ENCODE data around the gene CUL3.

The CUL3 gene

DNA sequence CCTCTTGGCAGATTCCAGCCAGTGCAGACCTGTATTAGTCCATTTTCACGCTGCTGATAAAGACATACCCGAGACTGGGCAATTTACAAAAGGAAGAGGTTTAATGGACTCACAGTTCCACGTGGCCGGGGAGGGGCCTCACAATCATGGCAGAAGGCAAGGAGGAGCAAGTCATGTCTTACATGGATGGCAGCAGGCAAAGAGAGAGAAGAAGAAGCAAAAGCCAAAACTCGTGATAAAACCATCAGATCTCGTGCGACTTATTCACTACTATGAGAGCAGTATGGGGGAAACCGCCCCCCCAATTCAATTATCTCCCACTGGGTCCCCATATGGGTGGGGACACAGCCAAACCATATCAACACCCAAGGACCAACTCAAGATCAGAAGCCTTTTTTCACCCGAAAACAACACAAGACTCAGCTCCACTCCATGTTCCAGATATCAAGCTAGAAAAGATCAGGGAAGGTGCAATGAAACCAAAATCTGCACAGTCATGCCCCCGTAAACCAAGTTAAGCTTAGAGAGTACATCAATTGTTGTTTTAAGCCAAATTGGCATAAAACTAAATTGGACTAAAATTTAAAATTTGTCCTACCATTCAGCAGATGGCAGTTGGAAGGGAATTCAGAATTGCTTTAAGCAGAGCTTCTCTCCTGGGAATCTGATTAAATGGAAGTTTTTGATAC is 127.6 kb downstream of the CUL3 start:
- TF ChIP-seq ZNF70 (CRISPR knock-in tag; IDR thresholded peaks at IDR 0.05) = no peak
- no peak for TF ChIP-seq ESRRG (CRISPR knock-in tag; IDR thresholded peaks at IDR 0.05)
- TF ChIP-seq ZFP3 (CRISPR knock-in tag; IDR thresholded peaks at IDR 0.05) = no peak
- TF ChIP-seq ZNF565 (CRISPR knock-in tag; conservative IDR thresholded peaks at IDR 0.05; ENCODE audit: low read depth) = no peak
- TF ChIP-seq PPARA (CRISPR knock-in tag; IDR thresholded peaks at IDR 0.05; ENCODE audit: borderline replicate concordance) = no peak
- no peak for TF ChIP-seq TCF4 (CRISPR knock-in tag; IDR thresholded peaks at IDR 0.05; ENCODE audit: borderline replicate concordance)
- TF ChIP-seq, protein P1, sequence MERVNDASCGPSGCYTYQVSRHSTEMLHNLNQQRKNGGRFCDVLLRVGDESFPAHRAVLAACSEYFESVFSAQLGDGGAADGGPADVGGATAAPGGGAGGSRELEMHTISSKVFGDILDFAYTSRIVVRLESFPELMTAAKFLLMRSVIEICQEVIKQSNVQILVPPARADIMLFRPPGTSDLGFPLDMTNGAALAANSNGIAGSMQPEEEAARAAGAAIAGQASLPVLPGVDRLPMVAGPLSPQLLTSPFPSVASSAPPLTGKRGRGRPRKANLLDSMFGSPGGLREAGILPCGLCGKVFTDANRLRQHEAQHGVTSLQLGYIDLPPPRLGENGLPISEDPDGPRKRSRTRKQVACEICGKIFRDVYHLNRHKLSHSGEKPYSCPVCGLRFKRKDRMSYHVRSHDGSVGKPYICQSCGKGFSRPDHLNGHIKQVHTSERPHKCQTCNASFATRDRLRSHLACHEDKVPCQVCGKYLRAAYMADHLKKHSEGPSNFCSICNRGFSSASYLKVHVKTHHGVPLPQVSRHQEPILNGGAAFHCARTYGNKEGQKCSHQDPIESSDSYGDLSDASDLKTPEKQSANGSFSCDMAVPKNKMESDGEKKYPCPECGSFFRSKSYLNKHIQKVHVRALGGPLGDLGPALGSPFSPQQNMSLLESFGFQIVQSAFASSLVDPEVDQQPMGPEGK (CRISPR knock-in tag; IDR thresholded peaks at IDR 0.05; ENCODE audit: borderline replicate concordance) = no peak
- TF ChIP-seq RARB (CRISPR knock-in tag; IDR thresholded peaks at IDR 0.05) = no peak
- ATAC-seq = no peak

DNA sequence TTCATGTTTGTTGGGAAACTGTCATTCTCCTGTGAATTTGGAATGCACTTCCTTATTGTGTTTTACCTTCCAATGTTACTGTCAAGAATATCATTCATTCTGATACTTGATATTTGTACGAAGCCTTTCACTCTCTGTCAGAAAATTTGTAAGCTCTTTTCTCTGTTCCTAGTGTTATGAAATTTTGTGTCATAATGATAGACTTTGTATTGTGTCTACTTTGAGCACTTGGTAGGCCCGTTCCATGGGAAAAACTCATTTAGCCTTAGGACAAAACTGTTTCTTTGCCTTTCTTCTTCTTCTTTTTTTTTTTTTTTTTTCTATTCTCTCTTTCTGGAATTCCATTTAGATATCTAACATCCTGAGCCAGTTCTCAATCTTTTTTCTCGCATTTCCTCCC is 131.3 kb downstream of the CUL3 start:
- no peak for ATAC-seq
- TF ChIP-seq BACH2 (CRISPR knock-in tag; IDR thresholded peaks at IDR 0.05; ENCODE audit: borderline replicate concordance) (no peak), CREB5 (CRISPR knock-in tag; IDR thresholded peaks at IDR 0.05; ENCODE audit: low read depth) (no peak), ZNF70 (CRISPR knock-in tag; IDR thresholded peaks at IDR 0.05) (no peak), ESRRG (CRISPR knock-in tag; IDR thresholded peaks at IDR 0.05) (no peak), OSR1 (CRISPR knock-in tag; IDR thresholded peaks at IDR 0.05) (no peak), SNAI2 (CRISPR knock-in tag; IDR thresholded peaks at IDR 0.05) (no peak), TSHZ2 (CRISPR knock-in tag; IDR thresholded peaks at IDR 0.05) (no peak), ZNF565 (CRISPR knock-in tag; conservative IDR thresholded peaks at IDR 0.05; ENCODE audit: low read depth) (no peak), ZFP3 (CRISPR knock-in tag; IDR thresholded peaks at IDR 0.05) (no peak), CSDC2 (CRISPR knock-in tag; IDR thresholded peaks at IDR 0.05) (no peak), ARNTL (CRISPR knock-in tag; IDR thresholded peaks at IDR 0.05; ENCODE audit: borderline replicate concordance, low read depth) (no peak), ZNF8 (CRISPR knock-in tag; IDR thresholded peaks at IDR 0.05) (no peak), ZFP30 (CRISPR knock-in tag; IDR thresholded peaks at IDR 0.05) (no peak), PPARA (CRISPR knock-in tag; IDR thresholded peaks at IDR 0.05; ENCODE audit: borderline replicate concordance) (no peak), CSRNP3 (CRISPR knock-in tag; IDR thresholded peaks at IDR 0.05) (no peak)
- TF ChIP-seq, protein P2, sequence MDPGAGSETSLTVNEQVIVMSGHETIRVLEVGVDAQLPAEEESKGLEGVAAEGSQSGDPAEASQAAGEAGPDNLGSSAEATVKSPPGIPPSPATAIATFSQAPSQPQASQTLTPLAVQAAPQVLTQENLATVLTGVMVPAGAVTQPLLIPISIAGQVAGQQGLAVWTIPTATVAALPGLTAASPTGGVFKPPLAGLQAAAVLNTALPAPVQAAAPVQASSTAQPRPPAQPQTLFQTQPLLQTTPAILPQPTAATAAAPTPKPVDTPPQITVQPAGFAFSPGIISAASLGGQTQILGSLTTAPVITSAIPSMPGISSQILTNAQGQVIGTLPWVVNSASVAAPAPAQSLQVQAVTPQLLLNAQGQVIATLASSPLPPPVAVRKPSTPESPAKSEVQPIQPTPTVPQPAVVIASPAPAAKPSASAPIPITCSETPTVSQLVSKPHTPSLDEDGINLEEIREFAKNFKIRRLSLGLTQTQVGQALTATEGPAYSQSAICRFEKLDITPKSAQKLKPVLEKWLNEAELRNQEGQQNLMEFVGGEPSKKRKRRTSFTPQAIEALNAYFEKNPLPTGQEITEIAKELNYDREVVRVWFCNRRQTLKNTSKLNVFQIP (CRISPR knock-in tag; IDR thresholded peaks at IDR 0.05; ENCODE audit: borderline replicate concordance, low read depth) = no peak
- TF ChIP-seq, protein P1 (CRISPR knock-in tag; IDR thresholded peaks at IDR 0.05; ENCODE audit: borderline replicate concordance) = no peak

Measured in SK-N-SH treated with all-trans-retinoic acid at 6 μM for 48 hours (cell line).